MM.1S (cell line): Measurements from ENCODE around the gene BIRC5.

Experiments used
- EZH2phosphoT487 ChIP-seq: fragments of 300-600 bp; sonication (generic); IDR thresholded peaks from 2 replicates; pipeline ENCODE4 v1.6.1; 2018; ENCODE audit warnings: antibody characterized with exemption, low read length
- TF ChIP-seq, protein P1 (sequence below): fragments of 300-600 bp; sonication (generic); IDR thresholded peaks from 2 replicates; pipeline ENCODE4 v1.5.1; 2016; ENCODE audit warnings: antibody characterized with exemption, low read length, mixed read lengths

DNA sequence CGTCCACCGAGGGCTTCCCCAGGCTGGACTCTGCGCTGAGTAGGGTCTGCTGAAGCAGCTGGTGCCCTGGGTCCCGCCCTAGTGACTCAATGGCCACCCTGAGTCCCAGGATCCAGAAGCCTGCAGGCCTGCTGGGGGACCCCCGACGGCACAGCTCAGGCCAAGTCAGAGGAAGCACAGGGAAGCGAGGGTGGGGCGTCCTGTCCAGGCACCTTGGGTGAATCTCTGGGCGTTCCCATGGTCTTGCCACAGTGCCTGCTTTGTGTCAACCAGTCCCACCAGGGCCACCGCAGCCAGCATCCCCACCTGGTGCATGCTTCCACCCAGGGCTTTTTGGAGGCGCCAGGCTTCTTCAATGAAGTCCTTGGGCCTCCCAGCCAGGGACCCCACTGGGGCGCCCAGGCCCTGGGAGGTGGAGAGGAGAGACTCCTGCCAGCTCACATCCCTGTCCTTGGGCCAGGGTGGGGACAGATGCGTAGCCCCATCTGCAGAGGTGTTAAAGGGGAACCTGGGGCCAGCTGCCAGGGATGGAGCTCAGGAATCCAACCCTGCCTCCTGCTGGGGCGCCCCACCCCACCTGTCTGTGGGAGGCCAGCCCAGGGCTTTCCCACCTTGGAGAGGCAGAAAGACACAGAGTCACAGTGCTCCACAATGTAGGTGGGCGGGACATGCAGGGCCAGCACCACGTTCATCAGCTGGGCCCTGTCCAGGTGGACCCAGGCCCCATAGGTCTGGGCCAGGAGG lies 35.2 kb downstream of the BIRC5 start:
- TF ChIP-seq, protein P1, sequence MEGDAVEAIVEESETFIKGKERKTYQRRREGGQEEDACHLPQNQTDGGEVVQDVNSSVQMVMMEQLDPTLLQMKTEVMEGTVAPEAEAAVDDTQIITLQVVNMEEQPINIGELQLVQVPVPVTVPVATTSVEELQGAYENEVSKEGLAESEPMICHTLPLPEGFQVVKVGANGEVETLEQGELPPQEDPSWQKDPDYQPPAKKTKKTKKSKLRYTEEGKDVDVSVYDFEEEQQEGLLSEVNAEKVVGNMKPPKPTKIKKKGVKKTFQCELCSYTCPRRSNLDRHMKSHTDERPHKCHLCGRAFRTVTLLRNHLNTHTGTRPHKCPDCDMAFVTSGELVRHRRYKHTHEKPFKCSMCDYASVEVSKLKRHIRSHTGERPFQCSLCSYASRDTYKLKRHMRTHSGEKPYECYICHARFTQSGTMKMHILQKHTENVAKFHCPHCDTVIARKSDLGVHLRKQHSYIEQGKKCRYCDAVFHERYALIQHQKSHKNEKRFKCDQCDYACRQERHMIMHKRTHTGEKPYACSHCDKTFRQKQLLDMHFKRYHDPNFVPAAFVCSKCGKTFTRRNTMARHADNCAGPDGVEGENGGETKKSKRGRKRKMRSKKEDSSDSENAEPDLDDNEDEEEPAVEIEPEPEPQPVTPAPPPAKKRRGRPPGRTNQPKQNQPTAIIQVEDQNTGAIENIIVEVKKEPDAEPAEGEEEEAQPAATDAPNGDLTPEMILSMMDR = no peak
- TF ChIP-seq EZH2phosphoT487 = no peak
